HEK293 (cell line): Measurements from ENCODE around the gene UVSSA.

Experiments used
- CTCF ChIA-PET: fragments of 350-600 bp; formaldehyde crosslinking; extraction: SDS; loops from one replicate; lab custom pipeline; 2021; ENCODE audit warnings: antibody characterized with exemption; lab: Yijun Ruan, JAX
- POLR2A ChIA-PET: fragments of 300-600 bp; formaldehyde crosslinking; extraction: SDS; loops from one replicate; lab custom pipeline; 2020; ENCODE audit warnings: antibody characterized with exemption, inconsistent platforms; lab: Yijun Ruan, JAX
- H3K27ac ChIP-seq: fragments of 200-500 bp; sonication (Bioruptor generic); 2 replicates; pipeline ENCODE4 v1.5.1; 2014; ENCODE audit warnings: low read depth, low read length, control low read depth, inconsistent platforms; ENCODE audit errors: extremely low read depth
- H3K36me3 ChIP-seq, 2 experiments: fragments of 200-500 bp in 1 of 2; sonication (Bioruptor generic) in 1 of 2; 1 replicate in 1 of 2; 2 replicates in 1 of 2; pipeline ENCODE4 v1.5.1; 2014 to 2017; ENCODE audit warnings: inconsistent platforms in 2 of 2, low read length in 2 of 2; ENCODE audit not compliant: control insufficient read depth in 2 of 2, insufficient read depth in 1 of 2
- H3K4me1 ChIP-seq: fragments of 200-500 bp; sonication (Bioruptor generic); 2 replicates; pipeline ENCODE4 v1.5.1; 2014; ENCODE audit warnings: mild to moderate bottlenecking, low read length, inconsistent platforms; ENCODE audit not compliant: control insufficient read depth, insufficient read depth
- H3K4me3 ChIP-seq: 2 replicates; pipeline ENCODE4 v1.5.1; 2011; ENCODE audit warnings: low read depth, mild to moderate bottlenecking, control low read depth, low read length, moderate library complexity
- H3K9me3 ChIP-seq: fragments of 200-500 bp; sonication (Bioruptor generic); 2 replicates; pipeline ENCODE4 v1.5.1; 2014; ENCODE audit warnings: low read depth, low read length, inconsistent platforms; ENCODE audit not compliant: control insufficient read depth, insufficient read depth
- PBX3 ChIP-seq: sonication (generic); formaldehyde crosslinking; IDR thresholded peaks from 2 replicates; pipeline ENCODE4 v1.8.1; 2022; ENCODE audit warnings: mild to moderate bottlenecking, moderate library complexity, missing genetic modification reagents
- PRDM4 ChIP-seq: fragments of 450-650 bp; formaldehyde crosslinking; IDR thresholded peaks from 2 replicates; pipeline ENCODE4 v1.5.1; 2017; ENCODE audit warnings: missing biosample characterization, missing genetic modification characterization
- TRIM28 ChIP-seq: IDR thresholded peaks from 2 replicates; pipeline ENCODE4 v1.6.1; 2011; ENCODE audit warnings: low read length, control low read depth, borderline replicate concordance
- WT1 ChIP-seq: fragments of 450-650 bp; formaldehyde crosslinking; IDR thresholded peaks from 2 replicates; pipeline ENCODE4 v1.5.1; 2016; ENCODE audit warnings: missing biosample characterization, missing genetic modification characterization
- ZNF146 ChIP-seq: fragments of 450-650 bp; formaldehyde crosslinking; IDR thresholded peaks from 2 replicates; pipeline ENCODE4 v1.5.1; 2016; ENCODE audit warnings: missing biosample characterization, missing genetic modification characterization
- ZNF157 ChIP-seq: fragments of 450-650 bp; formaldehyde crosslinking; IDR thresholded peaks from 2 replicates; pipeline ENCODE4 v1.5.1; 2016; ENCODE audit warnings: missing biosample characterization, missing genetic modification characterization
- ZNF175 ChIP-seq: fragments of 450-650 bp; formaldehyde crosslinking; IDR thresholded peaks from 2 replicates; pipeline ENCODE4 v1.5.1; 2016; ENCODE audit warnings: missing biosample characterization, missing genetic modification characterization
- ZNF391 ChIP-seq: fragments of 450-650 bp; formaldehyde crosslinking; IDR thresholded peaks from 2 replicates; pipeline ENCODE4 v1.5.1; 2016; ENCODE audit warnings: low read depth, missing biosample characterization, missing genetic modification characterization, borderline replicate concordance
- ZNF426 ChIP-seq: fragments of 450-650 bp; formaldehyde crosslinking; IDR thresholded peaks from 2 replicates; pipeline ENCODE4 v1.5.1; 2017; ENCODE audit warnings: missing biosample characterization, missing genetic modification characterization, mild to moderate bottlenecking, inconsistent platforms, moderate library complexity
- ZNF433 ChIP-seq: fragments of 450-650 bp; formaldehyde crosslinking; IDR thresholded peaks from 2 replicates; pipeline ENCODE4 v1.5.1; 2016; ENCODE audit warnings: missing biosample characterization, missing genetic modification characterization, low read depth
- ZNF530 ChIP-seq: fragments of 450-650 bp; formaldehyde crosslinking; IDR thresholded peaks from 2 replicates; pipeline ENCODE4 v1.5.1; 2016; ENCODE audit warnings: low read depth, missing biosample characterization, missing genetic modification characterization
- ZNF776 ChIP-seq: fragments of 450-650 bp; formaldehyde crosslinking; IDR thresholded peaks from 2 replicates; pipeline ENCODE4 v1.5.0; 2017; ENCODE audit warnings: missing biosample characterization, missing genetic modification characterization, borderline replicate concordance
- TF ChIP-seq, protein P1 (sequence below): fragments of 450-650 bp; formaldehyde crosslinking; IDR thresholded peaks from 2 replicates; pipeline ENCODE4 v1.5.1; 2016; ENCODE audit warnings: missing biosample characterization, missing genetic modification characterization
- TF ChIP-seq, protein P2 (sequence below): fragments of 450-650 bp; formaldehyde crosslinking; IDR thresholded peaks from 2 replicates; pipeline ENCODE4 v1.5.1; 2017; ENCODE audit warnings: missing biosample characterization, missing genetic modification characterization

UVSSA gene

GRCh38 chr4:1309261-1310010, 37.6 kb upstream of the UVSSA start:
- no peaks in the 10 kb centered on the region for H3K9me3 ChIP-seq
- TF ChIP-seq ZNF530 (tag by site-specific recombination), result no peak
- TF ChIP-seq ZNF157, result no peak
- CTCF ChIA-PET, result interaction anchor here (0.7 kb wide), 1 partner anchor 15 kb away, joined by 3 read pairs; no protein-coding TSS in a partner anchor
- no peak overlapping the region for H3K27ac ChIP-seq
- POLR2A ChIA-PET, result interaction anchor here (1.5 kb wide), 1 partner anchor 20 kb away, joined by 4 read pairs; the partner anchor contains the start of gene MAEA
- H3K4me1 ChIP-seq, result no peaks in the 10 kb centered on the region
- peaks cover 5 to 35% of the 10 kb centered on the region in 2 experiments; a peak in 2 of 3 replicates for H3K36me3 ChIP-seq
- H3K4me3 ChIP-seq, result no peak overlapping the region

- POLR2A ChIA-PET, result interaction anchor here (1.5 kb wide), 1 partner anchor 21 kb away, joined by 4 read pairs; the partner anchor contains the start of gene MAEA
- TF ChIP-seq WT1 (tag by site-specific recombination) (no peak), ZNF433 (tag by site-specific recombination) (no peak), ZNF530 (tag by site-specific recombination) (no peak), ZNF776 (no peak), ZNF426 (tag by site-specific recombination) (no peak), TRIM28 (no peak), PRDM4 (no peak), ZNF146 (tag by site-specific recombination) (no peak), ZNF175 (tag by site-specific recombination) (no peak), PBX3 (CRISPR knock-in tag) (no peak), ZNF391 (tag by site-specific recombination) (no peak)
- TF ChIP-seq, protein P1, sequence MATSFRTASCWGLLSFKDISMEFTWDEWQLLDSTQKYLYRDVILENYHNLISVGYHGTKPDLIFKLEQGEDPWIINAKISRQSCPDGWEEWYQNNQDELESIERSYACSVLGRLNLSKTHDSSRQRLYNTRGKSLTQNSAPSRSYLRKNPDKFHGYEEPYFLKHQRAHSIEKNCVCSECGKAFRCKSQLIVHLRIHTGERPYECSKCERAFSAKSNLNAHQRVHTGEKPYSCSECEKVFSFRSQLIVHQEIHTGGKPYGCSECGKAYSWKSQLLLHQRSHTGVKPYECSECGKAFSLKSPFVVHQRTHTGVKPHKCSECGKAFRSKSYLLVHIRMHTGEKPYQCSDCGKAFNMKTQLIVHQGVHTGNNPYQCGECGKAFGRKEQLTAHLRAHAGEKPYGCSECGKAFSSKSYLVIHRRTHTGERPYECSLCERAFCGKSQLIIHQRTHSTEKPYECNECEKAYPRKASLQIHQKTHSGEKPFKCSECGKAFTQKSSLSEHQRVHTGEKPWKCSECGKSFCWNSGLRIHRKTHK (tag by site-specific recombination), result no peak
- TF ChIP-seq, protein P2, sequence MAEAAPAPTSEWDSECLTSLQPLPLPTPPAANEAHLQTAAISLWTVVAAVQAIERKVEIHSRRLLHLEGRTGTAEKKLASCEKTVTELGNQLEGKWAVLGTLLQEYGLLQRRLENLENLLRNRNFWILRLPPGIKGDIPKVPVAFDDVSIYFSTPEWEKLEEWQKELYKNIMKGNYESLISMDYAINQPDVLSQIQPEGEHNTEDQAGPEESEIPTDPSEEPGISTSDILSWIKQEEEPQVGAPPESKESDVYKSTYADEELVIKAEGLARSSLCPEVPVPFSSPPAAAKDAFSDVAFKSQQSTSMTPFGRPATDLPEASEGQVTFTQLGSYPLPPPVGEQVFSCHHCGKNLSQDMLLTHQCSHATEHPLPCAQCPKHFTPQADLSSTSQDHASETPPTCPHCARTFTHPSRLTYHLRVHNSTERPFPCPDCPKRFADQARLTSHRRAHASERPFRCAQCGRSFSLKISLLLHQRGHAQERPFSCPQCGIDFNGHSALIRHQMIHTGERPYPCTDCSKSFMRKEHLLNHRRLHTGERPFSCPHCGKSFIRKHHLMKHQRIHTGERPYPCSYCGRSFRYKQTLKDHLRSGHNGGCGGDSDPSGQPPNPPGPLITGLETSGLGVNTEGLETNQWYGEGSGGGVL, result no peak
- Histone ChIP-seq H3K36me3 (peaks cover 5 to 40% of the 10 kb centered on the region in 2 experiments; a peak in 2 of 3 replicates), H3K9me3 (no peaks in the 10 kb centered on the region), H3K4me1 (no peaks in the 10 kb centered on the region), H3K4me3 (no peak overlapping the region), H3K27ac (no peak overlapping the region)
- CTCF ChIA-PET, result interaction anchor here (0.7 kb wide), 1 partner anchor 16 kb away, joined by 3 read pairs; no protein-coding TSS in a partner anchor
Observed at GRCh38 chr4:1310031-1310795, 36.8 kb upstream of the UVSSA start.
